Endothelial cell of umbilical vein (primary cell): ENCODE measurements around the gene DOCK1. TPM values are rescaled to one million over a fixed set of nuclear protein-coding genes. Genes with fewer than 3 reads are reported as not detected.

Source experiments
- BruUV-seq: library from RNA; stranded (reverse); fragments of 400-500 nt; replicated peaks from 2 replicates; lab custom pipeline; 2021; lab: Mats Ljungman, UMichigan
- CTCF ChIA-PET: fragments of 300-600, 350-600 bp; sonication (Branson Sonifier 250); formaldehyde crosslinking; loops from one replicate; lab custom pipeline; 2021; ENCODE audit warnings: antibody characterized with exemption, inconsistent platforms; lab: Charles Lee
- POLR2A ChIA-PET: fragments of 300-600, 350-600 bp; sonication (Branson Sonifier 250); formaldehyde crosslinking; loops from one replicate; lab custom pipeline; 2021; ENCODE audit warnings: antibody characterized with exemption, inconsistent platforms; lab: Charles Lee
- DNase-seq: peaks from one replicate; pipeline ENCODE4 v3.0.0-alpha.2; 2011; ENCODE audit warnings: low read depth, low spot score
- FAIRE-seq: peaks from 2 replicates; lab custom pipeline; 2011; peaks lifted over from hg19 to GRCh38; lab: Jason Lieb, UNC
- H2AFZ ChIP-seq: 2 replicates; pipeline ENCODE4 v1.6.0; 2012; ENCODE audit warnings: low read depth, low read length, control low read depth, inconsistent platforms
- H3K27ac ChIP-seq: 2 replicates; pipeline ENCODE4 v1.5.1; 2011; ENCODE audit warnings: low read depth, mild to moderate bottlenecking, control low read depth, low read length, moderate library complexity; ENCODE audit not compliant: insufficient read depth
- H3K27me3 ChIP-seq, 2 experiments: 2 replicates each; pipeline versions ENCODE4 v1.6.0 to v1.6.1; 2011; ENCODE audit warnings: low read length in 2 of 2, mixed read lengths in 1 of 2; ENCODE audit not compliant: control insufficient read depth in 2 of 2, insufficient read depth in 2 of 2
- H3K36me3 ChIP-seq, 2 experiments: 2 replicates in 1 of 2; 3 replicates in 1 of 2; pipeline ENCODE4 v1.5.1; 2011; ENCODE audit warnings: low read length in 2 of 2, mild to moderate bottlenecking in 1 of 2, moderate library complexity in 1 of 2; ENCODE audit not compliant: control insufficient read depth in 2 of 2, insufficient read depth in 2 of 2; ENCODE audit errors: extremely low read depth in 1 of 2
- H3K4me1 ChIP-seq: 3 replicates; pipeline ENCODE4 v1.5.1; 2011; ENCODE audit warnings: mild to moderate bottlenecking, low read length; ENCODE audit not compliant: control insufficient read depth, insufficient read depth; ENCODE audit errors: extremely low read depth
- H3K4me2 ChIP-seq: 2 replicates; pipeline ENCODE4 v1.6.1; 2011; ENCODE audit warnings: low read length, control low read depth, mixed read lengths; ENCODE audit not compliant: insufficient read depth
- H3K4me3 ChIP-seq, 3 experiments: fragments of 200-600 bp in 1 of 3; sonication (generic), shearing (Covaris generic) in 1 of 3; replicated peaks in 1 of 3; 2 replicates each; pipeline ENCODE4 v1.5.1; 2011 to 2016; ENCODE audit warnings: control low read depth in 3 of 3, low read length in 3 of 3, mild to moderate bottlenecking in 2 of 3, inconsistent platforms in 1 of 3, low read depth in 1 of 3, moderate library complexity in 1 of 3; ENCODE audit not compliant: insufficient read depth in 1 of 3
- H3K79me2 ChIP-seq: 2 replicates; pipeline ENCODE4 v1.6.0; 2012; ENCODE audit warnings: low read length, inconsistent platforms; ENCODE audit not compliant: control insufficient read depth, insufficient read depth
- H3K9ac ChIP-seq: replicated peaks from 2 replicates; pipeline ENCODE3; 2011; ENCODE audit warnings: low read length, control low read depth; ENCODE audit not compliant: insufficient read depth; ENCODE audit errors: extremely low read depth
- H3K9me1 ChIP-seq: replicated peaks from 3 replicates; pipeline ENCODE4 v1.6.0; 2011; ENCODE audit warnings: mild to moderate bottlenecking, low read length; ENCODE audit not compliant: control insufficient read depth, insufficient read depth; ENCODE audit errors: extremely low read depth
- H3K9me3 ChIP-seq: replicated peaks from 2 replicates; pipeline ENCODE4 v1.5.1; 2012; ENCODE audit warnings: low read length, inconsistent platforms; ENCODE audit not compliant: control insufficient read depth, insufficient read depth
- H4K20me1 ChIP-seq: replicated peaks from 2 replicates; pipeline ENCODE3; 2011; ENCODE audit warnings: mild to moderate bottlenecking, low read length; ENCODE audit not compliant: control insufficient read depth, insufficient read depth; ENCODE audit errors: extremely low read depth
- EZH2 ChIP-seq: IDR thresholded peaks from 2 replicates; pipeline ENCODE4 v1.6.1; 2012; ENCODE audit warnings: borderline replicate concordance, low read depth, mild to moderate bottlenecking, moderate library complexity, low read length, inconsistent platforms; ENCODE audit not compliant: severe bottlenecking
- FOS ChIP-seq: IDR thresholded peaks from 2 replicates; pipeline ENCODE4 v1.6.1; 2011; ENCODE audit warnings: mild to moderate bottlenecking, low read length, moderate library complexity, borderline replicate concordance; ENCODE audit not compliant: insufficient read depth
- GATA2 ChIP-seq: IDR thresholded peaks from 2 replicates; pipeline ENCODE4 v1.7.0; 2011; ENCODE audit warnings: low read depth, mild to moderate bottlenecking, moderate library complexity, mixed read lengths, low read length; ENCODE audit not compliant: insufficient read length, insufficient read depth
- JUN ChIP-seq: IDR thresholded peaks from 2 replicates; pipeline ENCODE4 v1.6.1; 2011; ENCODE audit warnings: borderline replicate concordance, low read depth; ENCODE audit not compliant: insufficient read length, insufficient read depth
- MAX ChIP-seq: IDR thresholded peaks from 2 replicates; pipeline ENCODE4 v1.6.1; 2011; ENCODE audit not compliant: insufficient read depth, insufficient read length
- MYC ChIP-seq: IDR thresholded peaks from one replicate; pipeline ENCODE4 v1.6.1; 2011; ENCODE audit warnings: mild to moderate bottlenecking, low read depth, low read length
- POLR2A ChIP-seq: IDR thresholded peaks from 2 replicates; pipeline ENCODE4 v1.6.1; 2012; ENCODE audit warnings: low read depth, mild to moderate bottlenecking, control low read depth, low read length
- POLR2AphosphoS5 ChIP-seq: IDR thresholded peaks from 2 replicates; pipeline ENCODE4 v1.6.1; 2012; ENCODE audit warnings: low read depth, mild to moderate bottlenecking, control low read depth, low read length, moderate library complexity; ENCODE audit not compliant: insufficient read depth
- dilution Hi-C: fragments of 300-500 bp; cut with MboI; formaldehyde crosslinking; loops from one replicate; pipeline ENCODE4 v1.15.0; 2019; ENCODE audit warnings: low sequenced_read_pairs; ENCODE audit not compliant: extremely low pct_ligation_motif_present
- intact Hi-C: fragments of 100-400 bp; cut with micrococcal nuclease; formaldehyde crosslinking; loops from one replicate; pipeline ENCODE4 v1.10.0; 2022
- polyA plus RNA-seq, 4 experiments: library from polyadenylated mRNA; depleted of rRNA in 3 of 4; stranded (reverse) in 3 of 4; unstranded in 1 of 4; fragments of >200 nt; gene quantifications; 2 replicates each; pipeline versions ENCODE4 v1.2.1 to v1.2.3, GENCODE V29; 2011 to 2012; ENCODE audit warnings: missing spikeins in 1 of 4
- total RNA-seq: library from RNA; stranded (reverse); gene quantifications from 2 replicates; pipeline ENCODE4 v1.2.3, GENCODE V29; 2021
- TF ChIP-seq, protein P1 (sequence below), 2 donors: IDR thresholded peaks; 1 replicate in 1 of 2; 2 replicates in 1 of 2; pipeline ENCODE4 v1.5.1; 2011; ENCODE audit warnings: low read length in 2 of 2, mild to moderate bottlenecking in 2 of 2, moderate library complexity in 2 of 2, control low read depth in 1 of 2, inconsistent platforms in 1 of 2, low read depth in 1 of 2; ENCODE audit not compliant: insufficient read depth in 1 of 2; ENCODE audit errors: extremely low read depth in 1 of 2

DOCK1 gene
- total and polyA plus RNA-seq, 2 donors (not counting 3 experiments of a cell fraction or from before 2014, with no cell fraction given) = 22.5 to 83.1 TPM

DNA sequence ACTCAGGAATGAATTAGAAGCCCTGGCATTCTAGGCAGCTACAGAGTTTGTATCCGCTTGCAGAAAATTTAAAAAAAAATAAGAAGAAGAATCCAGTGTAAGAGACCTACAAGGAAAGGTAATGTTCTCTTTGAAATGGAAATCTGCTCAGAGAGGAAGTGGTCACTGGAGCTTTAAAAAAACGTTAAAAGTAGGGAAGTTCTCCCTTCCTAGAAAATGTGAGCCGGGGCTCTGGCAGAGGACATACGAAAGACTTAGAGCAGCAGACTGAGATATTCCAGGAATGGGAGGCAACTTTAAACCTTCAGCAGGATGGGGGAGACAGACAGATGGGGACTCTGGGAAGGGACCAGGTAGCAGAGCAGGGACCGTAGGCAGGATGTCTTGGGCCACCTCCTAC lies 494.4 kb downstream of the DOCK1 start:
- no peak for TF ChIP-seq MAX
- no peak for TF ChIP-seq MYC
- TF ChIP-seq POLR2AphosphoS5 = no peak
- TF ChIP-seq JUN = no peak
- TF ChIP-seq, protein P1, sequence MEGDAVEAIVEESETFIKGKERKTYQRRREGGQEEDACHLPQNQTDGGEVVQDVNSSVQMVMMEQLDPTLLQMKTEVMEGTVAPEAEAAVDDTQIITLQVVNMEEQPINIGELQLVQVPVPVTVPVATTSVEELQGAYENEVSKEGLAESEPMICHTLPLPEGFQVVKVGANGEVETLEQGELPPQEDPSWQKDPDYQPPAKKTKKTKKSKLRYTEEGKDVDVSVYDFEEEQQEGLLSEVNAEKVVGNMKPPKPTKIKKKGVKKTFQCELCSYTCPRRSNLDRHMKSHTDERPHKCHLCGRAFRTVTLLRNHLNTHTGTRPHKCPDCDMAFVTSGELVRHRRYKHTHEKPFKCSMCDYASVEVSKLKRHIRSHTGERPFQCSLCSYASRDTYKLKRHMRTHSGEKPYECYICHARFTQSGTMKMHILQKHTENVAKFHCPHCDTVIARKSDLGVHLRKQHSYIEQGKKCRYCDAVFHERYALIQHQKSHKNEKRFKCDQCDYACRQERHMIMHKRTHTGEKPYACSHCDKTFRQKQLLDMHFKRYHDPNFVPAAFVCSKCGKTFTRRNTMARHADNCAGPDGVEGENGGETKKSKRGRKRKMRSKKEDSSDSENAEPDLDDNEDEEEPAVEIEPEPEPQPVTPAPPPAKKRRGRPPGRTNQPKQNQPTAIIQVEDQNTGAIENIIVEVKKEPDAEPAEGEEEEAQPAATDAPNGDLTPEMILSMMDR (IDR thresholded peaks at IDR 0.05; ENCODE audit: extremely low read depth in 1 of 2, insufficient read depth in 1 of 2, low read depth in 1 of 2, low read length in 2 of 2) = no peak
- TF ChIP-seq EZH2 = no peak
- TF ChIP-seq POLR2A = no peak
- TF ChIP-seq FOS = no peak
- no peak for TF ChIP-seq GATA2
- DNase-seq = no peak
- H2AFZ ChIP-seq = no peak overlapping the region
- no peaks in the 10 kb centered on the region for H3K4me1 ChIP-seq
- no TSS peak for BruUV-seq
- H3K4me2 ChIP-seq = no peak overlapping the region
- peaks cover 0 to 2% of the 10 kb centered on the region in 2 experiments for H3K36me3 ChIP-seq
- dilution Hi-C loops = no loop called here
- intact Hi-C loops = no loop called here
- no peak overlapping the region for H3K9ac ChIP-seq
- no peaks in the 10 kb centered on the region for H3K9me3 ChIP-seq
- H4K20me1 ChIP-seq = no peaks in the 10 kb centered on the region
- H3K9me1 ChIP-seq = no peaks in the 10 kb centered on the region
- CTCF ChIA-PET = no interaction called here
- POLR2A ChIA-PET = no interaction called here
- no peak for FAIRE-seq
- no peak overlapping the region for H3K4me3 ChIP-seq
- H3K27ac ChIP-seq = no peak overlapping the region
- H3K79me2 ChIP-seq = no peaks in the 10 kb centered on the region
- H3K27me3 ChIP-seq = no peaks in the 10 kb centered on the region
